Lung (tissue), 12 donors: ENCODE measurements around the gene CHCT1. TPM values are rescaled to one million over a fixed set of nuclear protein-coding genes. Genes with fewer than 3 reads are reported as not detected.
A peak's percentile ranks its signal among the peaks of the same experiment; 100 is the strongest.

Source experiments
- ATAC-seq: fragments of 200-7000 bp; cut with Tn5 transposase; one replicate; pipeline ENCODE4 v1.9.1; 2020; ENCODE audit warnings: moderate number of reproducible peaks; ENCODE audit not compliant: insufficient read depth, low FRiP score
- DNase-seq, 3 donors: peaks; one replicate each; pipeline ENCODE4 v3.0.0-alpha.2; 2013 to 2017
- H3K27ac ChIP-seq, 2 donors: one replicate each; pipeline ENCODE4 v1.5.1; 2013; ENCODE audit warnings: mild to moderate bottlenecking in 2 of 2, moderate library complexity in 2 of 2, control low read depth in 1 of 2, inconsistent platforms in 1 of 2, low read depth in 1 of 2, low read length in 1 of 2
- H3K27me3 ChIP-seq, 3 donors: one replicate each; pipeline ENCODE4 v1.5.1; 2013; ENCODE audit warnings: low read length in 2 of 3; ENCODE audit not compliant: control insufficient read depth in 3 of 3, insufficient read depth in 3 of 3
- H3K36me3 ChIP-seq, 4 donors: one replicate each; pipeline ENCODE4 v1.5.1; 2013; ENCODE audit warnings: low read length in 4 of 4, mild to moderate bottlenecking in 1 of 4, moderate library complexity in 1 of 4; ENCODE audit not compliant: control insufficient read depth in 4 of 4, insufficient read depth in 4 of 4
- H3K4me1 ChIP-seq, 5 donors: one replicate each; pipeline ENCODE4 v1.5.1; 2013; ENCODE audit warnings: low read length in 5 of 5, mild to moderate bottlenecking in 2 of 5, moderate library complexity in 1 of 5; ENCODE audit not compliant: control insufficient read depth in 5 of 5, insufficient read depth in 5 of 5
- H3K4me3 ChIP-seq: one replicate; pipeline ENCODE4 v1.5.1; 2013; ENCODE audit warnings: mild to moderate bottlenecking, control low read depth, moderate library complexity
- H3K9ac ChIP-seq, 2 donors: one replicate each; pipeline ENCODE4 v1.5.1; 2013; ENCODE audit warnings: low read length in 2 of 2, control low read depth in 1 of 2; ENCODE audit not compliant: insufficient read depth in 1 of 2
- H3K9me3 ChIP-seq, 4 donors: one replicate each; pipeline ENCODE4 v1.5.1; 2013; ENCODE audit warnings: low read length in 3 of 4, mild to moderate bottlenecking in 1 of 4, moderate library complexity in 1 of 4; ENCODE audit not compliant: control insufficient read depth in 4 of 4, insufficient read depth in 3 of 4
- WGBS, 2 donors: extraction: QIAGEN DNeasy Blood & Tissue Kit; methylation state at CpG; one replicate each; pipeline ENCODE4 v1.1.7; 2013; 5-methylcytosine and 5-hydroxymethylcytosine counted together
- polyA plus RNA-seq, 2 donors: library from polyadenylated mRNA; stranded (reverse); fragments of 200-250 nt; gene quantifications; one replicate each; pipeline ENCODE4 v1.2.1, GENCODE V29; 2013
- total RNA-seq, 2 donors: library from RNA; depleted of rRNA in 1 of 2; stranded (reverse); fragments of >200 nt in 1 of 2; gene quantifications; one replicate each; pipeline ENCODE4 v1.2.1, GENCODE V29; 2014 to 2021
- TF ChIP-seq, protein P1 (sequence below): IDR thresholded peaks from 2 replicates; pipeline ENCODE4 v1.5.1; 2012; ENCODE audit warnings: mild to moderate bottlenecking; ENCODE audit errors: control extremely low read depth, extremely low read depth
- donor health status: control.
- donor health status: control.
- donor health status: Bipolar disorder and iron deficiency.
- donor health status: healthy.
- donor health status: DM: yes; HTN: yes; CAD: no.

CHCT1 gene
- total and polyA plus RNA-seq, 4 donors = 0.10 to 0.12 TPM; not detected in 2

DNA sequence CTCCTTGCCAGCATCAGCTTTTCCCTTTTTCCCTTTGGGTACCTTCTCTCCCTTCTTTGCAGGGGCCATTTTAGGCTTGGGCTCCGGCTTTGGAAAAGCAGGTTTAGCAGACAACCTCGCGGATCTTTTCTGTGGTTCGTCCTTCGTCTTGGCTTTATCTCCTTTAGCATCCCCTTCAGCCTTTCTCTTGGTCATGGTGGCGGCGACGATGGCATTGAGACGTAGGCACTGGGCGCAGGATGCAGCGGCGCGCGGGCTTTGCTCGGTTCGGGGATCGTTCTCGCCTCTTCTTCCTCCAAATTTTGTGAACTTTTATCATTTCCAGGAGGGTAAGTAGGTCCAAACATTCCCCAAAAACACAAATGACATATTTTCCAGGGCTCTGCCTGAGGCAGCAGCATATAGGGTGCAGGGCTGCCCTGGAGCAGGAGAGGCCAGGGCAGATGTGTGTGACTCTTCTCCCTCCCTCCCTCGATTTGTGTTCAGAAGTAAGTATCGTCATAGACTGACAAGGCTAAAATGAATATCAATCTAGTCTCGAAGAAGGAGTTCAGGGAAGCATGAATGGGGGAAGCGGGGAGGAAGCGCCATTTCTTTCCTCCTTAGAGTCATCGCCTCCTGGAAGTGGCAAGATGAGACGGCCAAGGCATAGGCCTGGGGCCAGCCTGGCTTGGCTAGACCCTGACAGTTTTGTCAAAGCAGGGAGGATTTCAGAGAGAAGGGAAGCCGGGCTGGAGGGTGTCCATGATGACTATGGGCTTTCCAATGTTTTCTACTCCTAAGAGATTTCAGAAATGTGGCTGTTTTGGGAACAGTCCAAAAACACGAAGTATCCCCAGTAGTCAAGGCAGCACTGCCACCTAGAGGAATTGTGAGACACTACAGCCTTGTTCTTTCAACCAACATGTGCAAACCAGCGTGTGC, 13.2 kb downstream of the CHCT1 start:
- H3K9me3 ChIP-seq = no peaks in the 10 kb centered on the region
- no peaks in the 10 kb centered on the region for H3K27me3 ChIP-seq
- no peaks in the 10 kb centered on the region for H3K36me3 ChIP-seq
- H3K9ac ChIP-seq = no peak overlapping the region
- H3K27ac ChIP-seq = no peak overlapping the region
- TF ChIP-seq, protein P1, sequence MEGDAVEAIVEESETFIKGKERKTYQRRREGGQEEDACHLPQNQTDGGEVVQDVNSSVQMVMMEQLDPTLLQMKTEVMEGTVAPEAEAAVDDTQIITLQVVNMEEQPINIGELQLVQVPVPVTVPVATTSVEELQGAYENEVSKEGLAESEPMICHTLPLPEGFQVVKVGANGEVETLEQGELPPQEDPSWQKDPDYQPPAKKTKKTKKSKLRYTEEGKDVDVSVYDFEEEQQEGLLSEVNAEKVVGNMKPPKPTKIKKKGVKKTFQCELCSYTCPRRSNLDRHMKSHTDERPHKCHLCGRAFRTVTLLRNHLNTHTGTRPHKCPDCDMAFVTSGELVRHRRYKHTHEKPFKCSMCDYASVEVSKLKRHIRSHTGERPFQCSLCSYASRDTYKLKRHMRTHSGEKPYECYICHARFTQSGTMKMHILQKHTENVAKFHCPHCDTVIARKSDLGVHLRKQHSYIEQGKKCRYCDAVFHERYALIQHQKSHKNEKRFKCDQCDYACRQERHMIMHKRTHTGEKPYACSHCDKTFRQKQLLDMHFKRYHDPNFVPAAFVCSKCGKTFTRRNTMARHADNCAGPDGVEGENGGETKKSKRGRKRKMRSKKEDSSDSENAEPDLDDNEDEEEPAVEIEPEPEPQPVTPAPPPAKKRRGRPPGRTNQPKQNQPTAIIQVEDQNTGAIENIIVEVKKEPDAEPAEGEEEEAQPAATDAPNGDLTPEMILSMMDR = peak; percentile 95
- H3K4me3 ChIP-seq = no peak overlapping the region
- DNase-seq = peak; percentile 85 to 96 (median 96)
- H3K4me1 ChIP-seq = peaks cover 0 to 3% (median 0%) of the 10 kb centered on the region in 5 donors
- ATAC-seq = peak; percentile 75
- WGBS, 2 donors = 76 to 79% methylated on average over 28 of the region's 28 CpGs

DNA sequence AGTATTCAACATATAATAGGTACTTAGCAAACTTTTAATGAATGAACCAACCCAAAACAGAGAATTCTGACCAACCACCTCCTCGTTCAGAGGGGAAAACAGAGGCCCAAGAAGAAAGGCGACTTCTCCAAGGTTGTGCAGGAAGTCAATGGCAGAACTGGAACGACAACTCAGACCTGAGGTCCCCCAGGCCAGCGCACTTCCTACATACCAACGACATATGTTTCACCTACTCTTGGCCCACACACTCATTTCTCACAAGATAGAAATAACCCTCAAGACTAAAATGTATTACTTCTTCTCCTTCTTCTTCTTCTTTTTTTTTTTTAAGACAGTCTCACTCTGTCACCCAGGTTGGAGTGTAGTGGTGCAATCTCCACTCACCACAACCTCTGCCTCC, 14.4 kb downstream of the CHCT1 start:
- Histone ChIP-seq H3K27me3 (no peaks in the 10 kb centered on the region), H3K9ac (no peak overlapping the region), H3K9me3 (no peaks in the 10 kb centered on the region), H3K27ac (no peak overlapping the region), H3K4me1 (peaks cover 0 to 3% (median 0%) of the 10 kb centered on the region in 5 donors), H3K4me3 (no peak overlapping the region), H3K36me3 (no peaks in the 10 kb centered on the region)
- TF ChIP-seq, protein P1 = no peak
- WGBS, 2 donors = 52 to 54% methylated on average over 5 of the region's 5 CpGs
- DNase-seq (no peak), ATAC-seq (no peak)

DNA sequence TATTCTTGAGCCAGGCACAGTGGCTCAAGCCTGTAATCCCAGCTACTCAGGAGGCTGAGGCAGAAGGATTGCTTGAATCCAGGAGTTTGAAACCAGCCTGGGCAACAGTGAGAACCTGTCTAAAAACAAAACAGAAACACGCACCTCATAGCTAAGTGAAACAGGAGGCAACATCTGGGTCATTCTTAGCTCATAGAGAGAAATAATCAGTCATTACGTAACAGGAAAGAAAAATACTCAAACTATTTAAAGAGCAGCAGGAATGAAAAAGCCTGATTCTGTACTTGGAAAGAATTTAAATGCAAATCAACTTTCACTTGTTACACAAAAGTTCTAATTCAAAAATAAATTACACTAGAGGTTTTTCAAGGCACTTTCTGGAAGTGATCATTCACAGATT, 17.2 kb downstream of the CHCT1 start:
- TF ChIP-seq, protein P1 = no peak
- no peaks in the 10 kb centered on the region for H3K9me3 ChIP-seq
- H3K27me3 ChIP-seq = no peaks in the 10 kb centered on the region
- H3K36me3 ChIP-seq = no peaks in the 10 kb centered on the region
- H3K4me1 ChIP-seq = peaks cover 0 to 16% (median 6%) of the 10 kb centered on the region in 5 donors
- no peak overlapping the region for H3K4me3 ChIP-seq
- ATAC-seq = no peak
- peak overlapping the region in 1 of 2 donors; percentile 32 for H3K9ac ChIP-seq
- H3K27ac ChIP-seq = no peak overlapping the region
- 16 to 20% methylated on average over 2 of the region's 2 CpGs for WGBS, 2 donors
- peak in 2 of 3 donors; percentile 11 to 37 for DNase-seq
